ENCODE results near the gene TMEM53.

TMEM53 gene

DNA sequence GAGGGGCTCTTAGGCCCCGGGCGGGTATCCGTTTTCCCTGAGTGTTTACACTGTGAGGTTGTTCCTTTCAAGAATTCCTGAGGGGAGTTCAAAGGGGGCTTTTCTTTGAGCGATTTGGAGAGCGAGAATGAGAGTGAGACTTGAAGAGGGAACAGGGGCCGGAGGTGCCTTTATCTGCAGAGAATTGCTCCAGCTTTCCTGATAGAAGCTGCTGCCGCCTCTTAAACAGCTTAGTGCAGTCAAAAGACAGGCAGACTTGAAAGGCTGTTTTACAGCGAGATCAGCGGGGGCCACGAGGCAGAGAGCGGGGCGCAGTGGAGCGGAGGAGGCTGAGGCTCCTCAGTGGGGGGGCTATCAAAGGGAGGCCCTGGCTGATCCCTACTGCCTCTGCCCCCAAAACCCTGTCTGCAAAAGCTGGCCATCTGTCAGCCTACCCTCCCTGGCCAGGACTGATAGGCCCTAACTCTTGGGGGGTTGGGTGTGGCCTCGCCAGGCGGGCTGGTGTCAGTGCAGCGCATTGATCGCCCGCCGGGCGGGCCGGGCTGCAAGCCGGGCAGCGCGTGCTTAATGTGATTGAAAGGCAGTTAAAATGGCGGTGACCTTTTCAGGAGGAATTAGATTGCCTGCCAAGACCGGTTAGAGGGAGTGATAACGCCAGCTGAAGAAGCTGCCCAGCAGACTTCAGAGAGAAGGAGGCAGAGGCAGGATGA is 36.4 kb downstream of the TMEM53 start:
- no peak for DNase-seq (ENCODE audit: extremely low read depth, insufficient read length)
- peaks cover 61% of the 10 kb centered on the region for H3K36me3 ChIP-seq (ENCODE audit: control insufficient read depth, insufficient read depth, low read length)
- H3K4me3 ChIP-seq (replicated peaks; ENCODE audit: low read depth, low read length): no peak overlapping the region
- no peaks in the 10 kb centered on the region for H3K27me3 ChIP-seq (replicated peaks; ENCODE audit: control insufficient read depth, insufficient read depth, low read length)
- TF ChIP-seq, protein P1, sequence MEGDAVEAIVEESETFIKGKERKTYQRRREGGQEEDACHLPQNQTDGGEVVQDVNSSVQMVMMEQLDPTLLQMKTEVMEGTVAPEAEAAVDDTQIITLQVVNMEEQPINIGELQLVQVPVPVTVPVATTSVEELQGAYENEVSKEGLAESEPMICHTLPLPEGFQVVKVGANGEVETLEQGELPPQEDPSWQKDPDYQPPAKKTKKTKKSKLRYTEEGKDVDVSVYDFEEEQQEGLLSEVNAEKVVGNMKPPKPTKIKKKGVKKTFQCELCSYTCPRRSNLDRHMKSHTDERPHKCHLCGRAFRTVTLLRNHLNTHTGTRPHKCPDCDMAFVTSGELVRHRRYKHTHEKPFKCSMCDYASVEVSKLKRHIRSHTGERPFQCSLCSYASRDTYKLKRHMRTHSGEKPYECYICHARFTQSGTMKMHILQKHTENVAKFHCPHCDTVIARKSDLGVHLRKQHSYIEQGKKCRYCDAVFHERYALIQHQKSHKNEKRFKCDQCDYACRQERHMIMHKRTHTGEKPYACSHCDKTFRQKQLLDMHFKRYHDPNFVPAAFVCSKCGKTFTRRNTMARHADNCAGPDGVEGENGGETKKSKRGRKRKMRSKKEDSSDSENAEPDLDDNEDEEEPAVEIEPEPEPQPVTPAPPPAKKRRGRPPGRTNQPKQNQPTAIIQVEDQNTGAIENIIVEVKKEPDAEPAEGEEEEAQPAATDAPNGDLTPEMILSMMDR (IDR thresholded peaks at IDR 0.05; ENCODE audit: insufficient read depth, low read length, poor library complexity, severe bottlenecking): no peak

DNA sequence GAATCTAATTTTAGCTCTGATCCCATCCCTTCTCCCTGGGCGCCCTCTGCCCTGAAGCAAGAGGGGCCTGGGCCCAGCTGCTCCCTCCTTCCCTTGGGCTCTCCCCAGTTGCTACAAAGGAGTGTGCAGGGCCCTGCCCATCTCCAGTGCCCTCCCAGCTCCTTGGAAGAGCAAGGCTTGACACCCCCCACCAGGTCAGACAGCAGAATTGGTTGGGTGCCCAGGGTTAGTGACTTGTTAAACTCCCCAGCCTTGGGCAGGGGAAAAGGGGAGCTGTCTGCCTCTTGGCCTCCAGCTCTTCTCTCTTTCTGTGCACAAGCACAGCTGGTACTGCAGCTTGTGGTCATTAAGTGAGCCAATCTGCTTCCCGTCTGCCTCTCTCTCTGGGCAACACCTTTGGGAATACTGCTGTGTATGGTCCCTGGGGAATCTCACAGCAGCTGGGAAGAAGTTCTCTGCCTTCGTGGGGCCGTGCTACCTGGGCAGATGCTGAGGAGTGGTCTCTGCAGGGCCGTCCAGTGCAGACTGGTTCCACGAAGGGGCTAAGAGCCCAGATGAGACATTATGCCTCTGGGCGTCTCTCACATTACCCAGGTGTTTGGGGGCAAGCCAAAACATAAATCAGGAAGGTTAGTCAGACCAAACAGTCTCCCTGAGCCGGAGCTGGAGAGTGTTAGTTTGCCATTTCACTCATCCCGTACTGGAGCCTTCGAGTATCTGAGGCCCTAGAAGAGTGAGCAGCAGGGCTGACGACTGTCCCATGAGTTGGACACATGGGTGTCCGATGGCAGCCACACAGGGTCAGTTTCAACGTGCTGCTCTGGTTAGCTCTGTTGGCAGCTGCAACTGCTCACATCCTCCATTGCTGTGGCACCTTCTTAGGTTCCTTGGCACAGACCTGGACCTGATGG is 37.3 kb downstream of the TMEM53 start:
- DNase-seq (ENCODE audit: extremely low read depth, insufficient read length): no peak
- no peak overlapping the region for H3K4me3 ChIP-seq (replicated peaks; ENCODE audit: low read depth, low read length)
- peaks cover 55% of the 10 kb centered on the region for H3K36me3 ChIP-seq (ENCODE audit: control insufficient read depth, insufficient read depth, low read length)
- TF ChIP-seq, protein P1 (IDR thresholded peaks at IDR 0.05; ENCODE audit: insufficient read depth, low read length, poor library complexity, severe bottlenecking): no peak
- no peaks in the 10 kb centered on the region for H3K27me3 ChIP-seq (replicated peaks; ENCODE audit: control insufficient read depth, insufficient read depth, low read length)

DNA sequence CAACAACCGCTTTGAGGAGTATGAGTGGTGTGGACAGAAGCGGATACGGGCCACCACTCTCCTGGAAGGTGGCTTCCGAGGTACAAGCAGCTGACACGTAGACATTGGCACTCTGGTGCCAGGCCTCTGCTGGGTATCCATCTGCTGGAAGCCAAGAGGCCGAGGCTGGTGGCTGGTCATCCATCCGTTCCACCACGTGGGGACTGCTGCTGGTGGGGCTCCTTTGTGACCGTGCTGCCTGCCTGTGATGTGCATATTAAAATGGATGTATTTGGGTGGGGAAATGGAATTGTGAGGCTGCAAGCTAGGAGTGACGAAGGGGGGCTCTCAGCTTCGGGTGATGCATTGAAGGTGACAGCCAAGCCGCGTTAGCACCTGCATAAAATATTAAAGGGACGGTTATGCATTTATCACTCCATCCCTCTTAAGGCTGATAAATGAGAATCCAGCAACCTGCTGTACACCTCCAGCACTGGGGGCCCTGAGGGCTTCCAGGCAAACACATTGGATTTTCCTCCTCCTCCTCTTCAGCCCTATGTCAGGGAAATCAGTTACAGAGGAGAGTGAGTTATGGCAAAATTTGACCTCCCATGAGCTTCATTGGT is 38.1 kb downstream of the TMEM53 start:
- Histone ChIP-seq H3K4me3 (replicated peaks; ENCODE audit: low read depth, low read length) (no peak overlapping the region), H3K36me3 (ENCODE audit: control insufficient read depth, insufficient read depth, low read length) (peaks cover 49% of the 10 kb centered on the region), H3K27me3 (replicated peaks; ENCODE audit: control insufficient read depth, insufficient read depth, low read length) (no peaks in the 10 kb centered on the region)
- TF ChIP-seq, protein P1 (IDR thresholded peaks at IDR 0.05; ENCODE audit: insufficient read depth, low read length, poor library complexity, severe bottlenecking): no peak
- DNase-seq (ENCODE audit: extremely low read depth, insufficient read length): no peak

DNA sequence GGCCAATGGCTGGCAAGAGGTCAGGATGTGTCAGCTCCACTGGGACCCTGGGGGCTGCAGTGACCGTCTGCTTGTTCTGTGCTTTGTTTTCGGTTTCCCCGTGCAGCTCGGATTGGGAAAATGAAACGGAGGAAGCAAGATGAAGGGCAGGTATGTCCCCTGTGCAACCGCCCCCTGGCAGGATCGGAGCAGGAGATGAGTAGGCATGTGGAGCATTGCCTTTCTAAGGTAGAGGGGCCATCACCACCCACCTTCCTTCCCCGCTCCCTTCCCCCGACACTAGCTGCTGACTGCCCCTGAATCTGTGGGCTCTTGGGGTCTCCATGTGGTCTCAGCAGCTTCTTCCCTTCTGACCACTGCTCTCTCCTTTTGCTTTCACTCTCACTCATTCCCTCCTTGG is 38.8 kb downstream of the TMEM53 start:
- Histone ChIP-seq H3K36me3 (ENCODE audit: control insufficient read depth, insufficient read depth, low read length) (peaks cover 46% of the 10 kb centered on the region), H3K27me3 (replicated peaks; ENCODE audit: control insufficient read depth, insufficient read depth, low read length) (no peaks in the 10 kb centered on the region), H3K4me3 (replicated peaks; ENCODE audit: low read depth, low read length) (no peak overlapping the region)
- TF ChIP-seq, protein P1 (IDR thresholded peaks at IDR 0.05; ENCODE audit: insufficient read depth, low read length, poor library complexity, severe bottlenecking): no peak
- DNase-seq (ENCODE audit: extremely low read depth, insufficient read length): no peak

DNA sequence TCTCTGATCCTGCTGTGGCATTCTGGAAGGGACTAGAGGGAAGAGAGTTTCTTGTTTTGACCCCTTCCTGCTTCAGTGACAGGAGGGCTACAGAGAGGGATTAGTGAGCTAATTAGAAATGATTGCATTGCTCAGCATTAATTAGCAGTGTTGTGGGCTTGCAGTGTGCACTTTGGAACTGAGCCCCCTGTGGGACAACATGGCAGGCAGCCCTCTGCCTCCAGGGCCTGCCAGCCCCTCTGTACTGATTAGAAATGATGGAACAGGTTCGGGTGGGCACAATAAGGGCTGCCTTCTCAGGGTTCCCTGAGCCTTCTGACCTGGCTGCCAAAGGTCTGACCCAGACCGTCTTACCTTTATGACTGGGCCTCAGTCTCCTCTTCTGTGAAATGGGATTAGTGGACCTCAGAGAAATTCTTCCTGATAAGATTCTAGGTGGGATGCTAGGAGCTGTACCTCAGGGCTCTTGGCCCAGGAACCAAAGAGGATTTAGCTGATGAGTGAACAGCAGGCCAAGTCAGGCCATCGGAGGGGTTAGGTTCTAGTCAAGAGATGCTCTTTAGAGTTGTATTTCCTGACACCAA is 39.6 kb downstream of the TMEM53 start:
- Histone ChIP-seq H3K4me3 (replicated peaks; ENCODE audit: low read depth, low read length) (no peak overlapping the region), H3K36me3 (ENCODE audit: control insufficient read depth, insufficient read depth, low read length) (peaks cover 42% of the 10 kb centered on the region), H3K27me3 (replicated peaks; ENCODE audit: control insufficient read depth, insufficient read depth, low read length) (no peaks in the 10 kb centered on the region)
- DNase-seq (ENCODE audit: extremely low read depth, insufficient read length): no peak
- TF ChIP-seq, protein P1 (IDR thresholded peaks at IDR 0.05; ENCODE audit: insufficient read depth, low read length, poor library complexity, severe bottlenecking): no peak

Measured in GM06990 (cell line).